A172 (cell line): ENCODE measurements around the gene MRRF. TPM values are rescaled to one million over a fixed set of nuclear protein-coding genes. Genes with fewer than 3 reads are reported as not detected.

ENCODE experiments used
- DNase-seq: peaks from one replicate; pipeline ENCODE4 v3.0.0-alpha.2; 2015; ENCODE audit warnings: low spot score
- total RNA-seq: library from RNA; depleted of rRNA; stranded (reverse); fragments of >200 nt; shearing (Covaris generic); gene quantifications from 2 replicates; pipeline ENCODE4 v1.2.3, GENCODE V29; 2014; rRNA removed

The MRRF gene
- total RNA-seq, 1 experiment from 2014 or later: 120 TPM

- DNase-seq: no peak
Measured at GRCh38 chr9:122380293-122380692, 115.6 kb downstream of the MRRF start.

Other genes starting within 250 kb of the MRRF start
- gene TTLL11, start 171.6 kb upstream of the MRRF start, total RNA-seq: 2.7 and 3.6 TPM in 2 replicates
- gene NDUFA8, start 105.1 kb upstream of the MRRF start, total RNA-seq: 144 and 168 TPM in 2 replicates
- gene MORN5, start 105.0 kb upstream of the MRRF start, total RNA-seq: not detected in 2 replicates
- gene LHX6, start 35.9 kb upstream of the MRRF start, total RNA-seq: 2.2 and 2.5 TPM in 2 replicates
- gene RBM18, start within 50 bp of the MRRF start, total RNA-seq: 12.1 and 15.2 TPM in 2 replicates
- gene PTGS1, start 106.1 kb downstream of the MRRF start, total RNA-seq: 0.29 TPM in 1 of 2 replicates, not detected in the other
- not detected in 2 replicates for gene OR1J1, start 213.0 kb downstream of the MRRF start, total RNA-seq
- not detected in 2 replicates for gene OR1J2, start 245.9 kb downstream of the MRRF start, total RNA-seq